ENCODE data around the gene SLC25A24.
A peak's percentile ranks its signal among the peaks of the same experiment; 100 is the strongest.
"Not testable (repeated sequence)": the region's sequence is repeated elsewhere in the genome, so short reads cannot be mapped to it uniquely, and the experiment has no call there.

Gene SLC25A24

DNA sequence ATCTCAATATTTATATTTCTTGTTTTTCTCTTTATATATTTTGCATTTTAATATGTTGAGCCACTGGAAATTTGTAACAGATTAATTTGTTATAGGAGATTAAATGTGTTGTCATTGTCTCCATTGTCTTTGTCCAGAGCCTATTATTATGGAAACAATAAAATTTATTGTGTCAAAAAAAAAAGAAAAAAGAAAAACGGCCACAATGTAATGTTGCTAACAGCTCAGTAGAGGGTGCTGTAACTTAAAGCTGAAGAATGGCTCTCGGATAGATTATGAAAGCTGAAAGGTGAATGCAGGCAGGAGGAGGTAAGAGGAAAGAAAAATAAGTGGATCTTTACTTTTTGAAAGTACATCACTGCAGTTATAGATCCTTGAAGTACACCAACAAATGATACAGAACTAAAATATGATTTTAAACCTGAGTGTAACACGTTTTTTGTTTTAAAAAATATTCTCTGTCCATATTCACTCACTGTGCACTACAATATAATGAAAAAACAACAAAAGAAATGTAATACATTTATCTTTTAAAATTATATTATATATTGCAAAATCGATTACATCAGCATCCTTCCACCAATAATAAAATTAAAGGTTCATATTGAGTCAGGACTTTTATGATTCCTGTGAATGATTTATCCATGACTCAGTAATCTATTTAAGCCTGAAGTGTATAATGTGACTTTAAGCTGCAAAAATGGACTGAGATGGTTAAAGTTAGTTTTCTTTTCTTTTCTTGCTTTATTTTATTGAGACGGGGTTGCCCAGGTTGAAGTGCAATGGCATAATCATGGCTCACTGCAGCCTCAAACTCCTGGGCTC lies 14.7 kb upstream of the SLC25A24 start:
- H3K4me1 ChIP-seq (ENCODE audit: control insufficient read depth, insufficient read depth, low read depth, low read length); H3K9ac ChIP-seq (ENCODE audit: low read length); H3K18ac ChIP-seq (ENCODE audit: low read depth in 1 of 2, low read length in 2 of 2); H3K79me1 ChIP-seq (replicated peaks; ENCODE audit: low read length, poor library complexity, severe bottlenecking); H3K4ac ChIP-seq (ENCODE audit: low read depth in 1 of 2, low read length in 2 of 2); H3K4me2 ChIP-seq (ENCODE audit: low read length, poor library complexity, severe bottlenecking); H3K27ac ChIP-seq (ENCODE audit: low read length, poor library complexity, severe bottlenecking); H3K14ac ChIP-seq (ENCODE audit: low read length in 2 of 2); H2BK15ac ChIP-seq (ENCODE audit: low read depth, poor library complexity, severe bottlenecking); H2AK5ac ChIP-seq (ENCODE audit: low read length, severe bottlenecking); H4K8ac ChIP-seq (ENCODE audit: low read length); H4K91ac ChIP-seq (ENCODE audit: low read length); H3K9me3 ChIP-seq (ENCODE audit: control insufficient read depth, low read length); H3K36me3 ChIP-seq (ENCODE audit: control insufficient read depth in 1 of 2, insufficient read depth in 2 of 2, low read depth in 1 of 2, low read length in 2 of 2); H2BK12ac ChIP-seq (ENCODE audit: low read length in 2 of 2); H2AFZ ChIP-seq (ENCODE audit: low read depth, low read length); H2BK120ac ChIP-seq (ENCODE audit: low read depth, low read length); H2BK5ac ChIP-seq (ENCODE audit: low read depth, low read length, poor library complexity, severe bottlenecking); H3K23ac ChIP-seq (ENCODE audit: low read length in 2 of 2); H3K4me3 ChIP-seq (ENCODE audit: insufficient read depth in 1 of 2, low read depth in 1 of 2, low read length in 2 of 2): not testable (repeated sequence)
- peak; percentile 21 for DNase-seq
- peaks cover 13 to 14% of the 10 kb centered on the region in 2 experiments for H3K27me3 ChIP-seq (ENCODE audit: control insufficient read depth in 1 of 2, insufficient read depth in 1 of 2, low read length in 2 of 2)
- WGBS = 0% methylated on average over 2 of the region's 5 CpGs

DNA sequence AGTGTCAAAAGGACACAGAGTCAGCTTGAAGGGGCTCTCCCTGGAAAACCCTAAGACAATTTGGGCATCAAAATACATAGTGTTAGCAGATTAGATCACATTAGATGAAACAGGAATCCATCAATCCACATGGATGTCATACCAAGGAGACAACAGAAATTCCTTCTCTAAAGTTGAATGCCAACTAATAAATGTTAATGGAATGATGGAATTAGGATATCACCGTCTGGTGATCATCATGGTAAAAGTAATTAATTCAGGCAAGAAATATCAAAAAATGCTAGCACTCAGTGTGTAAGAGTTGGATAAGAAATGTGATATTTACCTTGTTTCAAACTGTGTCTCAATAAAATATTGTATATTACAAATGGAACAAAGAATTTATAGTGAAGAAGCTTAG lies 10.9 kb upstream of the SLC25A24 start:
- Histone ChIP-seq H3K79me1 (replicated peaks; ENCODE audit: low read length, poor library complexity, severe bottlenecking) (no peaks in the 10 kb centered on the region), H2BK15ac (ENCODE audit: low read depth, poor library complexity, severe bottlenecking) (no peak overlapping the region), H4K91ac (ENCODE audit: low read length) (no peak overlapping the region), H2BK12ac (ENCODE audit: low read length in 2 of 2) (no peak overlapping the region), H2AK5ac (ENCODE audit: low read length, severe bottlenecking) (no peak overlapping the region), H3K4me1 (ENCODE audit: control insufficient read depth, insufficient read depth, low read depth, low read length) (no peaks in the 10 kb centered on the region), H3K4me3 (ENCODE audit: insufficient read depth in 1 of 2, low read depth in 1 of 2, low read length in 2 of 2) (no peak overlapping the region), H2AFZ (ENCODE audit: low read depth, low read length) (no peak overlapping the region), H3K4ac (ENCODE audit: low read depth in 1 of 2, low read length in 2 of 2) (no peak overlapping the region), H3K9me3 (ENCODE audit: control insufficient read depth, low read length) (no peaks in the 10 kb centered on the region), H3K27me3 (ENCODE audit: control insufficient read depth in 1 of 2, insufficient read depth in 1 of 2, low read length in 2 of 2) (peaks cover 26 to 31% of the 10 kb centered on the region in 2 experiments), H3K4me2 (ENCODE audit: low read length, poor library complexity, severe bottlenecking) (no peak overlapping the region), H2BK5ac (ENCODE audit: low read depth, low read length, poor library complexity, severe bottlenecking) (no peak overlapping the region), H3K36me3 (ENCODE audit: control insufficient read depth in 1 of 2, insufficient read depth in 2 of 2, low read depth in 1 of 2, low read length in 2 of 2) (no peaks in the 10 kb centered on the region), H4K8ac (ENCODE audit: low read length) (no peak overlapping the region), H2BK120ac (ENCODE audit: low read depth, low read length) (no peak overlapping the region), H3K9ac (ENCODE audit: low read length) (no peak overlapping the region), H3K18ac (ENCODE audit: low read depth in 1 of 2, low read length in 2 of 2) (no peak overlapping the region), H3K27ac (ENCODE audit: low read length, poor library complexity, severe bottlenecking) (no peak overlapping the region), H3K23ac (ENCODE audit: low read length in 2 of 2) (no peak overlapping the region), H3K14ac (ENCODE audit: low read length in 2 of 2) (no peak overlapping the region)
- 86% methylated on average over 1 of the region's 1 CpG for WGBS
- DNase-seq = no peak

DNA sequence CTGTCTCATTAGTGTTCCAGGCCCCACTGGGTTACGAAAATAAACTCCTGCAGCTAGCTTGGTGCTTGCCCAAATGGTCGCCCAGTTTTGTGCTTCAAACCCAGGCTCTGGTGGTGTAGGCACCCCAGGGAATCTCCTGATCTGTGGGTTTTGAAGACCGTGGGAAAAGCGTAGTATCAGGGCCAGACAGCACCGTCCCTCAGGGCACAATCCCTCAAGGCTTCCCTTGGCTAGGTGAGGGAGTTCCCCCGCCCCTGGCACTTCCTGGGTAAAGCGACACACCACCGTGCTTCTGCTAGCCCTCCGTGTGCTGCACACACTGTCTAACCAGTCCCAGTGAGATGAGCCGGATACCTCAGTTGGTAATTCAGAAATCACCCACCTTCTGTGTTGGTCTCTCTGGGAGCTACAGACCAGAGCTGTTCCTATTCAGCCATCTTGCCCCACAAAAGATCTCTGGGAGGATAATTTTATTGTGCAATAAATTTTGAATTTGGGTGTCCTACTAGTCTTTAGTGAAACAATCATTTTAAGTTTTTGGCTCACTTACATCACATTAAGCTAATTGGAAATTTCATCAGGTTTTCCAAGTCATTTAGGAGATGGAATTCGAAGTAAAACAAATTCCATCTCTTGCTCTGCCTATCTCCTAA lies 9.4 kb upstream of the SLC25A24 start:
- Histone ChIP-seq H3K4me1 (ENCODE audit: control insufficient read depth, insufficient read depth, low read depth, low read length) (no peaks in the 10 kb centered on the region), H2AFZ (ENCODE audit: low read depth, low read length) (no peak overlapping the region), H4K8ac (ENCODE audit: low read length) (no peak overlapping the region), H2BK12ac (ENCODE audit: low read length in 2 of 2) (no peak overlapping the region), H2AK5ac (ENCODE audit: low read length, severe bottlenecking) (no peak overlapping the region), H2BK5ac (ENCODE audit: low read depth, low read length, poor library complexity, severe bottlenecking) (no peak overlapping the region), H3K4me2 (ENCODE audit: low read length, poor library complexity, severe bottlenecking) (no peak overlapping the region), H2BK120ac (ENCODE audit: low read depth, low read length) (no peak overlapping the region), H3K4ac (ENCODE audit: low read depth in 1 of 2, low read length in 2 of 2) (no peak overlapping the region), H3K18ac (ENCODE audit: low read depth in 1 of 2, low read length in 2 of 2) (no peak overlapping the region), H3K23ac (ENCODE audit: low read length in 2 of 2) (no peak overlapping the region), H3K9ac (ENCODE audit: low read length) (no peak overlapping the region), H4K91ac (ENCODE audit: low read length) (no peak overlapping the region), H2BK15ac (ENCODE audit: low read depth, poor library complexity, severe bottlenecking) (no peak overlapping the region), H3K36me3 (ENCODE audit: control insufficient read depth in 1 of 2, insufficient read depth in 2 of 2, low read depth in 1 of 2, low read length in 2 of 2) (no peaks in the 10 kb centered on the region), H3K14ac (ENCODE audit: low read length in 2 of 2) (no peak overlapping the region), H3K79me1 (replicated peaks; ENCODE audit: low read length, poor library complexity, severe bottlenecking) (no peaks in the 10 kb centered on the region), H3K9me3 (ENCODE audit: control insufficient read depth, low read length) (no peaks in the 10 kb centered on the region), H3K27me3 (ENCODE audit: control insufficient read depth in 1 of 2, insufficient read depth in 1 of 2, low read length in 2 of 2) (peaks cover 26 to 31% of the 10 kb centered on the region in 2 experiments), H3K27ac (ENCODE audit: low read length, poor library complexity, severe bottlenecking) (no peak overlapping the region), H3K4me3 (ENCODE audit: insufficient read depth in 1 of 2, low read depth in 1 of 2, low read length in 2 of 2) (no peak overlapping the region)
- WGBS = 93% methylated on average over 11 of the region's 11 CpGs
- DNase-seq = no peak

DNA sequence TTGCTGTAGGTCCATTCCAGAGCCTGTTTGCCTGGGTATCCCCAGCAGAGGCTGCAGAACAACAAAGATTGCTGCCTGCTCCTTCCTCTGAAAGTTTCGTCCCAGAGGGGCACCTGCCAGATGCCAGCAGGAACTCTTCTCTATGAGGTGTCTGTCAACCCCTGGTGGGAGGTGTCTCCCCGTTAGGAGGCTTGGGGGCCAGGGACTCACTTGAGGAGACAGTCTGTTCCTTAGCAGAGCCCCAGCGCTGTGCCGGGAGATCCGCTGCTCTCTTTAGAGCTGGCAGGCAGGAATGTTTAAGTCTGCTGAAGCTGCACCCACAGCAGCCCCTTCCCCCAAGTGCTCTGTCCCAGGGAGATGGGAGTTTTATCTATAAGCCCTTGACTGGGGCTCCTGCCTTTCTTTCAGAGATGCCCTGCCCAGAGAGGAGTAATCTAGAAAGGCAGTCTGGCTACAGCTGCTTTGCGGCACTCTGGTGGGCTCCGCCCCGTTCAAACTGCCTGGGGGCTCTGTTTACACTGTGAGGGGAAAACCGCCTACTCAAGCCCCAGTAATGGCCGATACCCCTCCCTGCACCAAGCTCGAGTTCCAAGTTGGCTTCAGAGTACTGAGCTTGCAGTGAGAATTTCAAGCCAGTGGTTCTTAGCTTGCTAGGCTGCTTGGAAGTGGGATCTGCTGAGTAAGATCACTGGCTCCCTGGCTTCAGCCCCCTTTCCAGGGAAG lies 8.7 kb upstream of the SLC25A24 start:
- no peaks in the 10 kb centered on the region for H3K4me1 ChIP-seq (ENCODE audit: control insufficient read depth, insufficient read depth, low read depth, low read length)
- DNase-seq = no peak
- no peaks in the 10 kb centered on the region for H3K36me3 ChIP-seq (ENCODE audit: control insufficient read depth in 1 of 2, insufficient read depth in 2 of 2, low read depth in 1 of 2, low read length in 2 of 2)
- no peak overlapping the region for H2AK5ac ChIP-seq (ENCODE audit: low read length, severe bottlenecking)
- no peak overlapping the region for H3K4me2 ChIP-seq (ENCODE audit: low read length, poor library complexity, severe bottlenecking)
- peaks cover 26 to 31% of the 10 kb centered on the region in 2 experiments for H3K27me3 ChIP-seq (ENCODE audit: control insufficient read depth in 1 of 2, insufficient read depth in 1 of 2, low read length in 2 of 2)
- no peak overlapping the region for H2BK12ac ChIP-seq (ENCODE audit: low read length in 2 of 2)
- H2BK5ac ChIP-seq (ENCODE audit: low read depth, low read length, poor library complexity, severe bottlenecking) = no peak overlapping the region
- no peak overlapping the region for H3K23ac ChIP-seq (ENCODE audit: low read length in 2 of 2)
- H3K4me3 ChIP-seq (ENCODE audit: insufficient read depth in 1 of 2, low read depth in 1 of 2, low read length in 2 of 2) = no peak overlapping the region
- no peaks in the 10 kb centered on the region for H3K79me1 ChIP-seq (replicated peaks; ENCODE audit: low read length, poor library complexity, severe bottlenecking)
- H3K9ac ChIP-seq (ENCODE audit: low read length) = no peak overlapping the region
- H4K8ac ChIP-seq (ENCODE audit: low read length) = no peak overlapping the region
- H4K91ac ChIP-seq (ENCODE audit: low read length) = peak overlapping the region; percentile 39
- peak overlapping the region in 1 of 2 experiments; percentile 15 for H3K14ac ChIP-seq (ENCODE audit: low read length in 2 of 2)
- H3K18ac ChIP-seq (ENCODE audit: low read depth in 1 of 2, low read length in 2 of 2) = no peak overlapping the region
- H2BK15ac ChIP-seq (ENCODE audit: low read depth, poor library complexity, severe bottlenecking) = no peak overlapping the region
- H3K27ac ChIP-seq (ENCODE audit: low read length, poor library complexity, severe bottlenecking) = no peak overlapping the region
- H2BK120ac ChIP-seq (ENCODE audit: low read depth, low read length) = no peak overlapping the region
- 78% methylated on average over 9 of the region's 11 CpGs for WGBS
- H2AFZ ChIP-seq (ENCODE audit: low read depth, low read length) = no peak overlapping the region
- H3K4ac ChIP-seq (ENCODE audit: low read depth in 1 of 2, low read length in 2 of 2) = no peak overlapping the region
- H3K9me3 ChIP-seq (ENCODE audit: control insufficient read depth, low read length) = no peaks in the 10 kb centered on the region

Data from mesenchymal stem cell (in vitro differentiated cells and primary cell).